HUDEP-2 (cell line): Measurements from ENCODE around the gene KIR2DL4.
"Not testable (repeated sequence)": the region's sequence is repeated elsewhere in the genome, so short reads cannot be mapped to it uniquely, and the experiment has no call there.

Experiments used
- DNase-seq, 76 experiments: peaks; one replicate each; lab custom pipeline; 2025; ENCODE audit not compliant: unreplicated experiment in 76 of 76; lab: John Stamatoyannopoulos, UW

The KIR2DL4 gene

GRCh38 chr19:54803410-54803809 lies at the start of gene KIR2DL4:
KIR2DL4 (plus strand) TSS chr19:54803610; CDS start chr19:54803652, 42 bp downstream.
- no peak for DNase-seq

DNA sequence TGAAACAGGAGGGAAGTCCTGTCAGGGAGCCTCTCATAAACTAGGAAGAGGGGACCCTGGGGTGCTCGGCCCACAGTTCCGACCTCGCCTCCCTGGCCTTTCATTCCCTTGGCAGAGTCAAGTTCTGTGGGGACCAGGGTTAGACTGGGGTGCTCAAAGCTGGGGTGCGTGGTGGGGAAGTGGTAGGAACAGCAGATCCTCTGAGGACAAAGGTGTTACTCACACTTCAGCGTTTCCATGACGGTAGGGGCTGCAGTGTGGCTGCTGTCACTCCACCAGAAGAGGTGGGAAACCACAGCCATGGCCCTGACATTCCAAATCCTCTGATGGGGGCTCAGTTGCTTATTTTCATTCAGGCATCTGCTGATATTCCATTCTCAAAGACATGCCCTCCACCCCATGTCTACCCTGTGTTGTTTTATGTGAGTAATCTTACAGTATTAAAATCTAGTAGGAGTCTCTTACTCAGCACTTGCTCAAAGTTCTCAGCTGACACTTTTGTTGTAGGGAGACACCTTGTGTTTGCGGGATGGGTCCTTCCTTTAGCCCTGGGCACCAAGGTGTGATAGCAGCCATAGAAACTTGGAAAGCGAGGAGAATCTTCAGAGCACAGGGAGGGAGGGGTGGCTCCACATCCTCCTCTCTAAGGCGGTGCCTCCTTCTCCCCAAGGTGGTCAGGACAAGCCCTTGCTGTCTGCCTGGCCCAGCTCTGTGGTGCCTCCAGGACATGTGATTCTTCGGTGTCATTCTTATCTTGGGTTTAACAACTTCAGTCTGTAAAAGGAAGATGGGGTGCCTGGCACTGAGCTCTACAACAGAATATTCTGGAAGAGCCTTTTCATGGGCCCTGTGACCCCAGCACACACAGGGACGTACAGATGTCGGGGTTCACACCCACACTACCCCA lies 47.0 kb upstream of the KIR2DL4 start:
- DNase-seq, result not testable (repeated sequence)

- not testable (repeated sequence) for DNase-seq
These were observed 44.8 kb upstream of the KIR2DL4 start for GRCh38 chr19:54758577-54758976.

DNA sequence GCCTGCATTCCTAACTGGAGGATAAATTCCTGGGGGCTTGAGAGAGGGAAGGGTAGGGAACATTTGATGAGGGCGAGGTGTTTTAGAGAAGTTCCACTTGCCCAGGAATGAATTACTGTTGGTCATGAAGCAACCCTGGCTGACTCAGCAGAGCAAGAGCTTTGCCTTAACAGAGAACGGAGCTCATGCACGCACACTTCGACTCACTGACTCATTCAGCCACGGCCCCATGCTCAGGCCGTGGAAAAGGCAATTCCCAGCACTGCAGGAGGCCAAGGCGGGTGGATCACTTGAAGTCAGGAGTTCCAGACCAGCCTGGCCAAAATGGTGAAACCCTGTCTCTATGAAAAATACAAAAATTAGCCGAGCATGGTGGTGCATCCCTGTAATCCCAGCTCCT lies 39.2 kb upstream of the KIR2DL4 start:
- DNase-seq, result not testable (repeated sequence)

GRCh38 chr19:54766464-54766863 lies 36.9 kb upstream of the KIR2DL4 start:
- not testable (repeated sequence) for DNase-seq

GRCh38 chr19:54769646-54770045 lies 33.8 kb upstream of the KIR2DL4 start, which contains the start of gene KIR2DL1:
KIR2DL1 (plus strand) TSS chr19:54769793; CDS start chr19:54769851, 58 bp downstream.
- DNase-seq, result not testable (repeated sequence)

DNA sequence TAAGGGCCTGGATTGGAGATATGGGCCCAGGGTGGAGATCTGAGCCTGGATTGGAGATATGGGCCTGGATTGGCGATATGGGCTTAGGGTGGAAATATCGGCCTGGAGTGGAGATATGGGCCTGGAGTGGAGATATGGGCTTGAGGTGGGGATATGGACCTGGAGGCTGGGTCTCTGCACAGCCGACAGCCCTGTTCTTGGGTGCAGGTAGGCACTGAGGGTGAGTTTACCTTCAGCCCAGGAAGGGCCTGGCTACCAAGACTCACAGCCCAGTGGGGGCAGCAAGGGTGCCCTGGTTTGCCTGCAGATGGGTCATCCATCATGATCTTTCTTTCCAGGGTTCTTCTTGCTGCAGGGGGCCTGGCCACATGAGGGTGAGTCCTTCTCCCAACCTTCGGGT lies 32.9 kb upstream of the KIR2DL4 start:
- DNase-seq, result not testable (repeated sequence)

- not testable (repeated sequence) for DNase-seq
These were observed 32.1 kb upstream of the KIR2DL4 start for GRCh38 chr19:54771018-54771960.

- not testable (repeated sequence) for DNase-seq
These were observed 30.7 kb upstream of the KIR2DL4 start for GRCh38 chr19:54772666-54773065.

DNA sequence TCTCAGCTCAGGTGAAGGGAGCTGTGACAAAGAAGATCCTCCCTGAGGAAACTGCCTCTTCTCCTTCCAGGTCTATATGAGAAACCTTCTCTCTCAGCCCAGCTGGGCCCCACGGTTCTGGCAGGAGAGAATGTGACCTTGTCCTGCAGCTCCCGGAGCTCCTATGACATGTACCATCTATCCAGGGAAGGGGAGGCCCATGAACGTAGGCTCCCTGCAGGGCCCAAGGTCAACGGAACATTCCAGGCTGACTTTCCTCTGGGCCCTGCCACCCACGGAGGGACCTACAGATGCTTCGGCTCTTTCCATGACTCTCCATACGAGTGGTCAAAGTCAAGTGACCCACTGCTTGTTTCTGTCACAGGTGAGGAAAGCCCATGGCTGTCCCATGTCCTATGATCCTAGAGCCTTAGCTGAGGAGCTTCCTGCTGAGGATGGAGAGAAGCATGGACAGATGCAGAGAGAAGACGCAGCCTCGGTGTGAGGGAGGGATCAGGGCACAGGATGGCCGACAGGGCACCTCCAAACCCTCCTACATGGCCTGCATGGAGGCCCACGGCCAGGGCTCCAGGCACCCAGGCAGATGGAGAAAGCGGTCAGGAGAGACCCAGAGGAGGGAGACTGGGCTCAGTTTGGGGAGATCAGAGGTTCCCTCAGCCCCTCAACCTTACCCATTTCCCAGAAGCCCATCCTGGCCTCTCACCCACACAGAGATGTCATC lies 28.2 kb upstream of the KIR2DL4 start:
- DNase-seq, result not testable (repeated sequence)

- DNase-seq, result not testable (repeated sequence)
These were observed 27.6 kb upstream of the KIR2DL4 start for GRCh38 chr19:54775830-54776229.

- not testable (repeated sequence) for DNase-seq
These were observed 25.6 kb upstream of the KIR2DL4 start for GRCh38 chr19:54777851-54778250.

GRCh38 chr19:54778896-54779295 lies 24.5 kb upstream of the KIR2DL4 start:
- DNase-seq, result not testable (repeated sequence)

DNA sequence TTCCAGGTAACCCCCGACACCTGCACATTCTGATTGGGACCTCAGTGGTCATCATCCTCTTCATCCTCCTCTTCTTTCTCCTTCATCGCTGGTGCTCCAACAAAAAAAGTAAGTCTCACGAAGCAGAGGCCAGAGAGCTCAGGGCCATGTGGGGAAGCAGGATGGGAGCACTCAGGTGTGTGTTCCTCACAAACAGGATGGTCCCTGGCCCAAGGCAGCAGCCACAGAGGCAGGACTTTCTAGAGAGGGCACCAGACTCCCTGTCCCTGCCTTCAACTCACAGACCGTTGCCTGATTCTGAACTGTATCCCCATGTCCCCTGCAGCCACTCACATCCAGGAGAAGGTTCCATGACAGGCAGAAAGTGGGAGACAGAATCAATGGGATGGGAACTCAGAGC lies 20.5 kb upstream of the KIR2DL4 start:
- not testable (repeated sequence) for DNase-seq

GRCh38 chr19:54786091-54786723 lies 17.2 kb upstream of the KIR2DL4 start:
- DNase-seq, result not testable (repeated sequence)

- not testable (repeated sequence) for DNase-seq
These were observed 15.3 kb upstream of the KIR2DL4 start for GRCh38 chr19:54788154-54788553.

GRCh38 chr19:54790711-54791110 lies 12.7 kb upstream of the KIR2DL4 start:
- no peak for DNase-seq

- no peak for DNase-seq
These were observed 11.9 kb upstream of the KIR2DL4 start for GRCh38 chr19:54791476-54791875.

DNA sequence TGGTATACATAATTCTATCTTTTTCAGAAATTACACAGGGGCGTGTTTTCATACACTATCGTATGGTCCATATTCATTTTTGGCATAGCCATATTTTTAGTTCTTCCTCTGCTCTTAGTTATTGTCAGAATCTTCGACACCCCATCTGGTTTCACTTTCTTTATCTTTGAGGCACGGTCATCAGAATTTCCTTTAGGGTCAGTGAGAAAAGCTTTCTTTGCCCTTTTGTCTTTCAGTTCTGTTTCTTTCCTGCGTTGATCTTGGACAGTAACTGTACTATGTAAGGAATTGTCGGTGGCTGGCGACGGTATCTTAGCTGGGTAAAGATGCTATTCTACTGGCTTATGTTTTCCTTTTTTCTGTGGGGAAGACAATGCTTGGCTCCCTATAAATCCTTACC lies 10.6 kb upstream of the KIR2DL4 start:
- no peak for DNase-seq

GRCh38 chr19:54795758-54796157 lies 7.7 kb upstream of the KIR2DL4 start:
- no peak for DNase-seq
